Suppressor macrophage treated with lipopolysaccharide for 1 hour (primary cell): ENCODE measurements around the gene MCM9.

Experiments
- DNase-seq, 3 donors: peaks; one replicate each; pipeline ENCODE4 v3.0.0-alpha.2; 2020 to 2022

The MCM9 gene

GRCh38 chr6:118791499-118791898, 143.5 kb downstream of the MCM9 start:
- no peak for DNase-seq

GRCh38 chr6:118789954-118790353, 145.0 kb downstream of the MCM9 start:
- DNase-seq, result no peak

- no peak for DNase-seq
Measured at GRCh38 chr6:118789419-118789818, 145.5 kb downstream of the MCM9 start.

- no peak for DNase-seq
Measured at GRCh38 chr6:118788702-118789101, 146.3 kb downstream of the MCM9 start.

- peak; percentile 73 to 74 (median 73) for DNase-seq
Measured at GRCh38 chr6:118787724-118788423, 147.1 kb downstream of the MCM9 start.

GRCh38 chr6:118786596-118787453, 148.1 kb downstream of the MCM9 start:
- DNase-seq, result no peak

- no peak for DNase-seq
Measured at GRCh38 chr6:118785601-118786000, 149.4 kb downstream of the MCM9 start.

GRCh38 chr6:118784641-118785164, 150.3 kb downstream of the MCM9 start:
- peak; percentile 28 to 56 (median 42) for DNase-seq

- DNase-seq, result no peak
Measured at GRCh38 chr6:118783931-118784550, 150.9 kb downstream of the MCM9 start.

- DNase-seq, result no peak
Measured at GRCh38 chr6:118782651-118783050, 152.3 kb downstream of the MCM9 start.

GRCh38 chr6:118781897-118782296, 153.1 kb downstream of the MCM9 start:
- no peak for DNase-seq

GRCh38 chr6:118780668-118781067, 154.3 kb downstream of the MCM9 start:
- peak; percentile 83 to 91 (median 88) for DNase-seq

GRCh38 chr6:118776607-118777549, 158.1 kb downstream of the MCM9 start:
- peak; percentile 81 to 88 (median 83) for DNase-seq

GRCh38 chr6:118775381-118775780, 159.6 kb downstream of the MCM9 start:
- DNase-seq, result no peak

- no peak for DNase-seq
Measured at GRCh38 chr6:118774581-118774980, 160.4 kb downstream of the MCM9 start.

GRCh38 chr6:118772886-118773285, 162.1 kb downstream of the MCM9 start:
- DNase-seq, result no peak

GRCh38 chr6:118771253-118771652, 163.7 kb downstream of the MCM9 start:
- no peak for DNase-seq

- no peak for DNase-seq
Measured at GRCh38 chr6:118770835-118771234, 164.1 kb downstream of the MCM9 start.

- DNase-seq, result peak in 1 of 3 donors; percentile 49
Measured at GRCh38 chr6:118770112-118770788, 164.7 kb downstream of the MCM9 start.

GRCh38 chr6:118768904-118769325, 166.0 kb downstream of the MCM9 start:
- DNase-seq, result peak; percentile 72 to 87 (median 80)

GRCh38 chr6:118768441-118768840, 166.5 kb downstream of the MCM9 start:
- DNase-seq, result no peak
